AML-193 (cell line): ENCODE results near the gene CXCL9.
"Not testable (repeated sequence)": the region's sequence is repeated elsewhere in the genome, so short reads cannot be mapped to it uniquely, and the experiment has no call there.

Experiments used
- DNase-seq, 2 experiments: peaks; one replicate each; lab custom pipeline; 2025; lab: John Stamatoyannopoulos, UW

The CXCL9 gene

GRCh38 chr4:75954811-75955210 lies 52.5 kb downstream of the CXCL9 start:
- not testable (repeated sequence) for DNase-seq

GRCh38 chr4:75953509-75953908 lies 53.8 kb downstream of the CXCL9 start:
- no peak for DNase-seq
